Measurements from ENCODE around the gene SUSD1.
"Not testable (repeated sequence)": the region's sequence is repeated elsewhere in the genome, so short reads cannot be mapped to it uniquely, and the experiment has no call there.

Gene SUSD1

GRCh38 chr9:112133806-112134205 lies 41.3 kb downstream of the SUSD1 start:
- H3K27me3 ChIP-seq (ENCODE audit: control insufficient read depth, insufficient read depth, low read length, poor library complexity, severe bottlenecking); H3K9me3 ChIP-seq (ENCODE audit: control insufficient read depth, low read length); H3K4me3 ChIP-seq (ENCODE audit: insufficient read depth, low read depth, low read length); H3K27ac ChIP-seq (ENCODE audit: insufficient read depth, low read depth, low read length, poor library complexity, severe bottlenecking); H3K36me3 ChIP-seq (ENCODE audit: control insufficient read depth, insufficient read depth, low read length); H3K4me1 ChIP-seq (ENCODE audit: control insufficient read depth, insufficient read depth, low read length): not testable (repeated sequence)
- WGBS, 2 experiments = 100% methylated on average over 1 of the region's 1 CpG; no CpG with 5 or more reads in 1 of the 2 experiments

- H3K4me1 ChIP-seq (ENCODE audit: control insufficient read depth, insufficient read depth, low read length) = no peaks in the 10 kb centered on the region
- H3K36me3 ChIP-seq (ENCODE audit: control insufficient read depth, insufficient read depth, low read length) = no peaks in the 10 kb centered on the region
- H3K27ac ChIP-seq (ENCODE audit: insufficient read depth, low read depth, low read length, poor library complexity, severe bottlenecking) = no peak overlapping the region
- H3K9me3 ChIP-seq (ENCODE audit: control insufficient read depth, low read length) = no peaks in the 10 kb centered on the region
- no peaks in the 10 kb centered on the region for H3K27me3 ChIP-seq (ENCODE audit: control insufficient read depth, insufficient read depth, low read length, poor library complexity, severe bottlenecking)
- no peak overlapping the region for H3K4me3 ChIP-seq (ENCODE audit: insufficient read depth, low read depth, low read length)
- 96 to 97% methylated on average over 3 of the region's 3 CpGs for WGBS, 2 experiments
These were observed 42.7 kb downstream of the SUSD1 start for GRCh38 chr9:112132356-112132755.

- no peaks in the 10 kb centered on the region for H3K36me3 ChIP-seq (ENCODE audit: control insufficient read depth, insufficient read depth, low read length)
- H3K27me3 ChIP-seq (ENCODE audit: control insufficient read depth, insufficient read depth, low read length, poor library complexity, severe bottlenecking) = no peaks in the 10 kb centered on the region
- no peak overlapping the region for H3K4me3 ChIP-seq (ENCODE audit: insufficient read depth, low read depth, low read length)
- H3K4me1 ChIP-seq (ENCODE audit: control insufficient read depth, insufficient read depth, low read length) = peaks cover 4% of the 10 kb centered on the region
- H3K9me3 ChIP-seq (ENCODE audit: control insufficient read depth, low read length) = no peaks in the 10 kb centered on the region
- no peak overlapping the region for H3K27ac ChIP-seq (ENCODE audit: insufficient read depth, low read depth, low read length, poor library complexity, severe bottlenecking)
- 86 to 89% methylated on average over 5 of the region's 5 CpGs for WGBS, 2 experiments
These were observed 44.1 kb downstream of the SUSD1 start for GRCh38 chr9:112130997-112131396.

GRCh38 chr9:112130347-112130746 lies 44.8 kb downstream of the SUSD1 start:
- Histone ChIP-seq H3K27me3 (ENCODE audit: control insufficient read depth, insufficient read depth, low read length, poor library complexity, severe bottlenecking) (no peaks in the 10 kb centered on the region), H3K27ac (ENCODE audit: insufficient read depth, low read depth, low read length, poor library complexity, severe bottlenecking) (no peak overlapping the region), H3K36me3 (ENCODE audit: control insufficient read depth, insufficient read depth, low read length) (no peaks in the 10 kb centered on the region), H3K9me3 (ENCODE audit: control insufficient read depth, low read length) (no peaks in the 10 kb centered on the region), H3K4me3 (ENCODE audit: insufficient read depth, low read depth, low read length) (no peak overlapping the region), H3K4me1 (ENCODE audit: control insufficient read depth, insufficient read depth, low read length) (peaks cover 4% of the 10 kb centered on the region)
- 78 to 86% methylated on average over 2 of the region's 2 CpGs for whole genome bisulfite sequencing, 2 experiments

GRCh38 chr9:112129246-112129645 lies 45.9 kb downstream of the SUSD1 start:
- Histone ChIP-seq H3K4me3 (ENCODE audit: insufficient read depth, low read depth, low read length) (no peak overlapping the region), H3K36me3 (ENCODE audit: control insufficient read depth, insufficient read depth, low read length) (no peaks in the 10 kb centered on the region), H3K4me1 (ENCODE audit: control insufficient read depth, insufficient read depth, low read length) (peaks cover 4% of the 10 kb centered on the region), H3K27ac (ENCODE audit: insufficient read depth, low read depth, low read length, poor library complexity, severe bottlenecking) (no peak overlapping the region), H3K27me3 (ENCODE audit: control insufficient read depth, insufficient read depth, low read length, poor library complexity, severe bottlenecking) (no peaks in the 10 kb centered on the region), H3K9me3 (ENCODE audit: control insufficient read depth, low read length) (no peaks in the 10 kb centered on the region)
- 90 to 94% methylated on average over 6 of the region's 6 CpGs for WGBS, 2 experiments

- H3K4me1 ChIP-seq (ENCODE audit: control insufficient read depth, insufficient read depth, low read length); H3K9me3 ChIP-seq (ENCODE audit: control insufficient read depth, low read length); H3K27ac ChIP-seq (ENCODE audit: insufficient read depth, low read depth, low read length, poor library complexity, severe bottlenecking); H3K27me3 ChIP-seq (ENCODE audit: control insufficient read depth, insufficient read depth, low read length, poor library complexity, severe bottlenecking); H3K36me3 ChIP-seq (ENCODE audit: control insufficient read depth, insufficient read depth, low read length); H3K4me3 ChIP-seq (ENCODE audit: insufficient read depth, low read depth, low read length): not testable (repeated sequence)
- 95% methylated on average over 5 of the region's 5 CpGs for WGBS, 2 experiments
These were observed 46.7 kb downstream of the SUSD1 start for GRCh38 chr9:112128399-112128798.

GRCh38 chr9:112127281-112127680 lies 47.8 kb downstream of the SUSD1 start:
- H3K4me3 ChIP-seq (ENCODE audit: insufficient read depth, low read depth, low read length) = no peak overlapping the region
- 81 to 90% methylated on average over 2 to 3 of the region's 3 CpGs for WGBS, 2 experiments
- no peak overlapping the region for H3K27ac ChIP-seq (ENCODE audit: insufficient read depth, low read depth, low read length, poor library complexity, severe bottlenecking)

GRCh38 chr9:112125951-112126388 lies 49.1 kb downstream of the SUSD1 start:
- no peak overlapping the region for H3K27ac ChIP-seq (ENCODE audit: insufficient read depth, low read depth, low read length, poor library complexity, severe bottlenecking)
- H3K36me3 ChIP-seq (ENCODE audit: control insufficient read depth, insufficient read depth, low read length) = peaks cover 5% of the 10 kb centered on the region

More at GRCh38 chr9:112127281-112127680, 47.8 kb downstream of the SUSD1 start:
- Histone ChIP-seq H3K4me1 (ENCODE audit: control insufficient read depth, insufficient read depth, low read length) (peaks cover 4% of the 10 kb centered on the region), H3K27me3 (ENCODE audit: control insufficient read depth, insufficient read depth, low read length, poor library complexity, severe bottlenecking) (no peaks in the 10 kb centered on the region), H3K36me3 (ENCODE audit: control insufficient read depth, insufficient read depth, low read length) (peaks cover 5% of the 10 kb centered on the region), H3K9me3 (ENCODE audit: control insufficient read depth, low read length) (no peaks in the 10 kb centered on the region)

GRCh38 chr9:112124156-112124555 lies 50.9 kb downstream of the SUSD1 start:
- 94% methylated on average over 5 of the region's 5 CpGs for WGBS, 2 experiments
- Histone ChIP-seq H3K27ac (ENCODE audit: insufficient read depth, low read depth, low read length, poor library complexity, severe bottlenecking) (no peak overlapping the region), H3K4me1 (ENCODE audit: control insufficient read depth, insufficient read depth, low read length) (peaks cover 11% of the 10 kb centered on the region), H3K4me3 (ENCODE audit: insufficient read depth, low read depth, low read length) (no peak overlapping the region), H3K36me3 (ENCODE audit: control insufficient read depth, insufficient read depth, low read length) (peaks cover 5% of the 10 kb centered on the region), H3K27me3 (ENCODE audit: control insufficient read depth, insufficient read depth, low read length, poor library complexity, severe bottlenecking) (no peaks in the 10 kb centered on the region), H3K9me3 (ENCODE audit: control insufficient read depth, low read length) (no peaks in the 10 kb centered on the region)

More at GRCh38 chr9:112125951-112126388, 49.1 kb downstream of the SUSD1 start:
- Histone ChIP-seq H3K9me3 (ENCODE audit: control insufficient read depth, low read length) (no peaks in the 10 kb centered on the region), H3K4me3 (ENCODE audit: insufficient read depth, low read depth, low read length) (no peak overlapping the region), H3K4me1 (ENCODE audit: control insufficient read depth, insufficient read depth, low read length) (peaks cover 7% of the 10 kb centered on the region), H3K27me3 (ENCODE audit: control insufficient read depth, insufficient read depth, low read length, poor library complexity, severe bottlenecking) (no peaks in the 10 kb centered on the region)
- 100% methylated on average over 1 of the region's 1 CpG; no CpG with 5 or more reads in 1 of the 2 experiments for WGBS, 2 experiments

- peaks cover 5% of the 10 kb centered on the region for H3K36me3 ChIP-seq (ENCODE audit: control insufficient read depth, insufficient read depth, low read length)
- H3K4me3 ChIP-seq (ENCODE audit: insufficient read depth, low read depth, low read length) = no peak overlapping the region
- H3K4me1 ChIP-seq (ENCODE audit: control insufficient read depth, insufficient read depth, low read length) = peaks cover 11% of the 10 kb centered on the region
- H3K27ac ChIP-seq (ENCODE audit: insufficient read depth, low read depth, low read length, poor library complexity, severe bottlenecking) = no peak overlapping the region
- no peaks in the 10 kb centered on the region for H3K27me3 ChIP-seq (ENCODE audit: control insufficient read depth, insufficient read depth, low read length, poor library complexity, severe bottlenecking)
- 95 to 98% methylated on average over 4 of the region's 4 CpGs for WGBS, 2 experiments
- no peaks in the 10 kb centered on the region for H3K9me3 ChIP-seq (ENCODE audit: control insufficient read depth, low read length)
These were observed 53.5 kb downstream of the SUSD1 start for GRCh38 chr9:112121633-112122032.

- Histone ChIP-seq H3K36me3 (ENCODE audit: control insufficient read depth, insufficient read depth, low read length) (peaks cover 5% of the 10 kb centered on the region), H3K4me3 (ENCODE audit: insufficient read depth, low read depth, low read length) (no peak overlapping the region), H3K27ac (ENCODE audit: insufficient read depth, low read depth, low read length, poor library complexity, severe bottlenecking) (no peak overlapping the region), H3K4me1 (ENCODE audit: control insufficient read depth, insufficient read depth, low read length) (peaks cover 7% of the 10 kb centered on the region), H3K9me3 (ENCODE audit: control insufficient read depth, low read length) (no peaks in the 10 kb centered on the region), H3K27me3 (ENCODE audit: control insufficient read depth, insufficient read depth, low read length, poor library complexity, severe bottlenecking) (no peaks in the 10 kb centered on the region)
- 33 to 36% methylated on average over 2 of the region's 2 CpGs for WGBS, 2 experiments
These were observed 54.6 kb downstream of the SUSD1 start for GRCh38 chr9:112120439-112120925.

All from ectodermal cell (in vitro differentiated cells).